Hepatocyte (in vitro differentiated cells): Measurements from ENCODE around the gene SGMS1.
"Not testable (repeated sequence)": the region's sequence is repeated elsewhere in the genome, so short reads cannot be mapped to it uniquely, and the experiment has no call there.

Source experiments
- CTCF ChIP-seq: fragments of 200-600 bp; sonication (generic); IDR thresholded peaks from 2 replicates; pipeline ENCODE4 v1.5.1; 2016; ENCODE audit warnings: antibody characterized with exemption, mild to moderate bottlenecking; ENCODE audit not compliant: poor library complexity
- EZH2 ChIP-seq: fragments of 200-600 bp; sonication (generic); IDR thresholded peaks from 2 replicates; pipeline ENCODE4 v1.6.1; 2016; ENCODE audit warnings: antibody characterized with exemption, mild to moderate bottlenecking, borderline replicate concordance
- EZH2phosphoT487 ChIP-seq: fragments of 200-600 bp; sonication (generic); IDR thresholded peaks from one replicate; pipeline ENCODE4 v1.6.1; 2018; ENCODE audit warnings: antibody characterized with exemption, mild to moderate bottlenecking, low read depth, moderate library complexity; ENCODE audit not compliant: unreplicated experiment, severe bottlenecking

- not testable (repeated sequence) for TF ChIP-seq CTCF, EZH2, EZH2phosphoT487
Observed at GRCh38 chr10:50671645-50672044, 47.9 kb upstream of the SGMS1 start.
